ENCODE results near the gene FGD1. TPM values are rescaled to one million over a fixed set of nuclear protein-coding genes. Genes with fewer than 3 reads are reported as not detected.
A peak's percentile ranks its signal among the peaks of the same experiment; 100 is the strongest.
"Not testable (repeated sequence)": the region's sequence is repeated elsewhere in the genome, so short reads cannot be mapped to it uniquely, and the experiment has no call there.

FGD1 gene
- total and polyA plus RNA-seq, 12 donors, result 2.9 to 14.2 (median 8.8) TPM

- Histone ChIP-seq H3K36me3 (replicated peaks in 1 of 2) (no peaks in the 10 kb centered on the region), H3K27ac (peak overlapping the region in 3 of 5 donors; percentile 22 to 72 (median 57)), H3K4me1 (replicated peaks in 1 of 2) (no peaks in the 10 kb centered on the region), H3K4me3 (peak overlapping the region in 2 of 4 donors; percentile 32 to 50), H3K9me3 (replicated peaks in 1 of 3) (no peaks in the 10 kb centered on the region), H3K27me3 (peaks cover 5% of the 10 kb centered on the region)
- TF ChIP-seq CTCF (IDR thresholded peaks at IDR 0.05), result no peak
- TF ChIP-seq POLR2A (IDR thresholded peaks at IDR 0.05), result no peak
- intact Hi-C loops (cut with DNase I), result no loop called here
- 29 to 55% (median 36%) methylated on average over 10 of the region's 10 CpGs for WGBS, 4 donors
- DNase-seq, result no peak
Measured at GRCh38 chrX:54494166-54494988, 1.7 kb downstream of the FGD1 start.

GRCh38 chrX:54492340-54492739 is 3.7 kb downstream of the FGD1 start:
- no peaks in the 10 kb centered on the region for H3K9me3 ChIP-seq (replicated peaks in 1 of 3)
- no peaks in the 10 kb centered on the region for H3K4me1 ChIP-seq (replicated peaks in 1 of 2)
- H3K4me3 ChIP-seq, result no peak overlapping the region
- 26 to 46% (median 35%) methylated on average over 5 to 6 of the region's 6 CpGs for WGBS, 4 donors
- intact Hi-C loops (cut with DNase I), result no loop called here
- H3K27me3 ChIP-seq, result peaks cover under 1% of the 10 kb centered on the region
- peak overlapping the region in 2 of 5 donors; percentile 15 to 65 for H3K27ac ChIP-seq
- peak; percentile 59 to 80 (median 74) for DNase-seq
- H3K36me3 ChIP-seq (replicated peaks in 1 of 2), result no peaks in the 10 kb centered on the region
- TF ChIP-seq POLR2A (IDR thresholded peaks at IDR 0.05), result no peak
- no peak for TF ChIP-seq CTCF (IDR thresholded peaks at IDR 0.05)

- intact Hi-C loops (cut with DNase I); H3K9me3 ChIP-seq (replicated peaks in 1 of 3); H3K27ac ChIP-seq; H3K4me3 ChIP-seq; H3K27me3 ChIP-seq; DNase-seq; H3K4me1 ChIP-seq (replicated peaks in 1 of 2); H3K36me3 ChIP-seq (replicated peaks in 1 of 2): not testable (repeated sequence)
- 84 to 97% (median 92%) methylated on average over 5 of the region's 5 CpGs for WGBS, 4 donors
Measured at GRCh38 chrX:54489819-54490218, 6.2 kb downstream of the FGD1 start.

- intact Hi-C loops (cut with DNase I), result no loop called here
- DNase-seq, result no peak
- WGBS, 4 donors, result 22 to 73% (median 64%) methylated on average over 1 to 3 of the region's 3 CpGs
- Histone ChIP-seq H3K4me1 (replicated peaks in 1 of 2) (no peaks in the 10 kb centered on the region), H3K9me3 (replicated peaks in 1 of 3) (no peaks in the 10 kb centered on the region), H3K27ac (no peak overlapping the region), H3K4me3 (no peak overlapping the region), H3K36me3 (replicated peaks in 1 of 2) (no peaks in the 10 kb centered on the region), H3K27me3 (no peaks in the 10 kb centered on the region)
- no peak for TF ChIP-seq POLR2A (IDR thresholded peaks at IDR 0.05)
- TF ChIP-seq CTCF (IDR thresholded peaks at IDR 0.05), result no peak
Measured at GRCh38 chrX:54484666-54485065, 11.4 kb downstream of the FGD1 start.

GRCh38 chrX:54483946-54484345 is 12.1 kb downstream of the FGD1 start:
- Histone ChIP-seq H3K27ac (no peak overlapping the region), H3K9me3 (replicated peaks in 1 of 3) (no peaks in the 10 kb centered on the region), H3K27me3 (no peaks in the 10 kb centered on the region), H3K36me3 (replicated peaks in 1 of 2) (no peaks in the 10 kb centered on the region), H3K4me3 (no peak overlapping the region), H3K4me1 (replicated peaks in 1 of 2) (no peaks in the 10 kb centered on the region)
- no peak for DNase-seq
- intact Hi-C loops (cut with DNase I), result no loop called here
- 74 to 87% (median 79%) methylated on average over 9 of the region's 9 CpGs for WGBS, 4 donors
- no peak for TF ChIP-seq POLR2A (IDR thresholded peaks at IDR 0.05)
- no peak for TF ChIP-seq CTCF (IDR thresholded peaks at IDR 0.05)
